ENCODE data around the gene RRP7A.
"Not testable (repeated sequence)": the region's sequence is repeated elsewhere in the genome, so short reads cannot be mapped to it uniquely, and the experiment has no call there.

The RRP7A gene

GRCh38 chr22:42548597-42549330 lies 29.2 kb upstream of the RRP7A start:
- Mint-ChIP-seq H3K4me1 (ENCODE audit: low read depth) (peaks cover 9% of the 10 kb centered on the region), H3K9me3 (no peaks in the 10 kb centered on the region), H3K27me3 (no peaks in the 10 kb centered on the region), H3K4me3 (no peak overlapping the region), H3K27ac (no peak overlapping the region), H3K36me3 (ENCODE audit: low read depth) (no peaks in the 10 kb centered on the region)
- no peak for DNase-seq

DNA sequence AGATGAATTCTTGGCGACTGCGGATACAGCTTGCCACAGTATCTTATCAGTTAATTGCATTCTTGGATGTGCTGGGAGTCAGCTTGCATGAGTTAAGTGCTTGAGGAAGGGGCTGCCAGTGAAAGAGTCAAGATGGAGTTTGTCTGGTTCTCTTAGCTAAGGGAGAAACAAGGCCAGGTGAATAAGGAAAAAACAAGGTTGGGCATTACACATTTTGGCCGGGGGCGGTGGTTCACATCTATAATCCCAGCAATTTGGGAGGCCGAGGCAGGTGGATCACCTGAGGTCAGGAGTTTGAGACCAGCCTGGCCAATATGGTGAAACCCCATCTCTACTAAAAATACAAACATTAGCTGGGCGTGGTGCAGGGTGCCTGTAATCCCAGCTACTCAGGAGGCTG lies 28.5 kb upstream of the RRP7A start:
- H3K4me3 Mint-ChIP-seq; H3K27ac Mint-ChIP-seq; H3K36me3 Mint-ChIP-seq (ENCODE audit: low read depth); H3K9me3 Mint-ChIP-seq; H3K27me3 Mint-ChIP-seq; H3K4me1 Mint-ChIP-seq (ENCODE audit: low read depth); DNase-seq: not testable (repeated sequence)

- no peak for DNase-seq
- no peaks in the 10 kb centered on the region for H3K27me3 Mint-ChIP-seq
- H3K4me3 Mint-ChIP-seq: no peak overlapping the region
- peaks cover 6% of the 10 kb centered on the region for H3K4me1 Mint-ChIP-seq (ENCODE audit: low read depth)
- no peaks in the 10 kb centered on the region for H3K9me3 Mint-ChIP-seq
- H3K27ac Mint-ChIP-seq: no peak overlapping the region
- H3K36me3 Mint-ChIP-seq (ENCODE audit: low read depth): no peaks in the 10 kb centered on the region
Measured at GRCh38 chr22:42547562-42547961, 28.0 kb upstream of the RRP7A start.

DNA sequence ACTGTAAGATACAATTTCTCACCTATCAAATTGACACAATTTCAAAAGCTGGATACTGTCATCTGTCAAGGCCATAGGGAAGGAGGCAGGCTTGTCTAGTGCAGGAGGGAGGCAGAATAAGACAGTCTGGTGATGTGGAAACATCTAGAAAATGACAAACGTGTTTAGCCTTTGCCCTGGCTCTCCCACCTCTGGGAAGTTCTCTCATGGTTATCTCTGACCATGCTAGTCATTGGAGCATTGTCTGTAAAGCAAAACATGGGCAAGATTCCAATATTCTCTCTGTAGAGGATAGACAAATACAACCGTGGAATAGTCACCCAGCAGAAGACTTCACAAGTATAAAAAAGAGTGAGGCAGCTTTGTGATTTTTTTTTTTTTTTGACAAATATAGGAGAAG lies 25.1 kb upstream of the RRP7A start:
- H3K27me3 Mint-ChIP-seq: no peaks in the 10 kb centered on the region
- H3K4me1 Mint-ChIP-seq (ENCODE audit: low read depth): no peaks in the 10 kb centered on the region
- H3K27ac Mint-ChIP-seq: no peak overlapping the region
- H3K4me3 Mint-ChIP-seq: no peak overlapping the region
- H3K9me3 Mint-ChIP-seq: no peaks in the 10 kb centered on the region
- no peak for DNase-seq
- H3K36me3 Mint-ChIP-seq (ENCODE audit: low read depth): no peaks in the 10 kb centered on the region

DNA sequence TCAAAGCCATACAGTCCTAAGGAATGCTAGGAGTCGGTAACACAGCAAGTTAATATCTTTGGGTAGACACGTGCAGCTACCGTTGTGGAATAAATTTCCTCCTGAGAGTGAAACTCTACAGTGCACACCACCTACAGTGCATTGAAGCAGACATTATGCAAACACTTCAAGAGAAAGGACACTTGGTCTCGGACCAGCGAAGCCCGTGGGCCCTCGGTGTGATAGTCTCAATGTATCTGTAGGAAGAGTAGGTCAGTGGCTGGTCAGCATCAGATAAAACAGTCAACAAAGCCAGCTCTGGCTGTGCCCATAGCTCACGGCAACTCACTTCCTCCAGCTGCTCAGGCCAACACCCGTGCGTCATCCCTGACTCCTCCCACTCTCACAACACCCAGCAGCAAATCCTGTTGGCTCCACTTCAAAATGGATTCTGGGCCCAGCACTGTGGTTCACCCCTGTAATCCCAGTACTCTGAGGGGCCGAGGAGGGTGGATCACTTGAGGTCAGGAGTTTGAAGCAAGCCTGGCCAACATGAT lies 19.7 kb upstream of the RRP7A start:
- not testable (repeated sequence) for H3K9me3 Mint-ChIP-seq; H3K27ac Mint-ChIP-seq; H3K27me3 Mint-ChIP-seq; H3K4me3 Mint-ChIP-seq; DNase-seq; H3K36me3 Mint-ChIP-seq (ENCODE audit: low read depth)
- peaks cover 15% of the 10 kb centered on the region for H3K4me1 Mint-ChIP-seq (ENCODE audit: low read depth)

- not testable (repeated sequence) for H3K4me3 Mint-ChIP-seq; H3K36me3 Mint-ChIP-seq (ENCODE audit: low read depth); DNase-seq; H3K27me3 Mint-ChIP-seq; H3K9me3 Mint-ChIP-seq
- peak overlapping the region; percentile 51 for H3K27ac Mint-ChIP-seq
- peaks cover 28% of the 10 kb centered on the region for H3K4me1 Mint-ChIP-seq (ENCODE audit: low read depth)
Measured at GRCh38 chr22:42537199-42537831, 17.7 kb upstream of the RRP7A start.

- H3K27me3 Mint-ChIP-seq; H3K36me3 Mint-ChIP-seq (ENCODE audit: low read depth); H3K4me3 Mint-ChIP-seq; DNase-seq; H3K9me3 Mint-ChIP-seq; H3K27ac Mint-ChIP-seq: not testable (repeated sequence)
- peaks cover 28% of the 10 kb centered on the region for H3K4me1 Mint-ChIP-seq (ENCODE audit: low read depth)
Measured at GRCh38 chr22:42536634-42537033, 17.0 kb upstream of the RRP7A start.

DNA sequence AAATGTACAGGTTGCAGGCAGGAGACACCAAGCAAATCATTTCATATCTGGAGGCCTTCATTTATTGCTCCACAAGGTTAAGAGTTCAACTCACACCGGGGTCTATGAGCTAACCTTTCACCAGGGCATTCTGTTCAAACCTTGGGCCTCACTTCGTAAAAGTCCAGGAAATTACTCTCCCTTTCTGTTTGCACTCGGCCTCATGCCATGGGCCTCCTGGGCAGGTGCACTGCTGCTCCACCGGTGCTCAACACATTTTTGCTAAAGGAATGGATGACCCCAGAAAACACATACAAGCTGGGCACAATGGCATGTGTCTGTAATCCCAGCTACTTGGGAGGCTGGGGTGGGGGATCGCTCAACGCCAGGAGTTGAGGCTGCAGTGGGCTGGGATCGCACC lies 16.6 kb upstream of the RRP7A start:
- H3K27ac Mint-ChIP-seq: no peak overlapping the region
- DNase-seq: no peak
- no peaks in the 10 kb centered on the region for H3K9me3 Mint-ChIP-seq
- H3K4me1 Mint-ChIP-seq (ENCODE audit: low read depth): peaks cover 28% of the 10 kb centered on the region
- H3K27me3 Mint-ChIP-seq: no peaks in the 10 kb centered on the region
- no peak overlapping the region for H3K4me3 Mint-ChIP-seq
- no peaks in the 10 kb centered on the region for H3K36me3 Mint-ChIP-seq (ENCODE audit: low read depth)

DNA sequence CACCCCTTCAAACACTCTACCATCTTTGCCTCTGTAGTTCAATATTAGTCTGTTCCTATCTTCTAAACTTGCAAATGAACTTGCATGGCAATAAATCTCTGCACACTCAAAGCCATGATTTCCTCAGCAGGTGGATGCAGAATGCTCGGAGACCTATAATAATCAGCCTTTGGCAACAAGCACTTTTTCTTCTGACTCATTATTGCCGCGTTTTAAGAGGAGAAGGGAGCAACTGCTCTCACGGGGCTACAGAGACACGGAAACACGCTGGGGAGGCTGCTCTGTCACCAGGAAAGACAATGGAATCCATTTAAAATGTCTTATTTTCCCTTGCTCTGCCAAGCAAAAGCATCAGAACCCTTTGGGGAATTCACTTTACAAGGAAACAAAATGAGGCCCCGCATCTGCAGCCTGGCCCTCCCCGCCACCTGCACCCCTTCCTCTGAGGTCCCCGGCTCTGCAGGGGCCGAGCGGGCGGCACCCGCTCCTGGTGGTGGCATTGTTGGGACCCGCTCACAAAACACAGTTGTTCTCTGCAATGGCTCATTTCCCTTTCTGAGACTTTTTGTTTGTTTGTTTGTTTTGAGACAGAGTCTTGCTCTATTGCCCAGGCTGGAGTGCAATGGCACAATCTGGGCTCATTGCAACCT lies 15.6 kb upstream of the RRP7A start:
- not testable (repeated sequence) for DNase-seq

GRCh38 chr22:42533638-42533977 lies 14.0 kb upstream of the RRP7A start:
- H3K4me3 Mint-ChIP-seq: peak overlapping the region; percentile 69
- no peaks in the 10 kb centered on the region for H3K27me3 Mint-ChIP-seq
- H3K4me1 Mint-ChIP-seq (ENCODE audit: low read depth): peaks cover 25% of the 10 kb centered on the region
- H3K27ac Mint-ChIP-seq: peak overlapping the region; percentile 91
- H3K36me3 Mint-ChIP-seq (ENCODE audit: low read depth): no peaks in the 10 kb centered on the region
- no peaks in the 10 kb centered on the region for H3K9me3 Mint-ChIP-seq
- no peak for DNase-seq

More for the DNA sequence above, 15.6 kb upstream of the RRP7A start:
- peaks cover 28% of the 10 kb centered on the region for H3K4me1 Mint-ChIP-seq (ENCODE audit: low read depth)
- H3K27me3 Mint-ChIP-seq; H3K27ac Mint-ChIP-seq; H3K9me3 Mint-ChIP-seq; H3K36me3 Mint-ChIP-seq (ENCODE audit: low read depth); H3K4me3 Mint-ChIP-seq: not testable (repeated sequence)

GRCh38 chr22:42531401-42532084 lies 11.9 kb upstream of the RRP7A start:
- H3K9me3 Mint-ChIP-seq; H3K27me3 Mint-ChIP-seq; H3K36me3 Mint-ChIP-seq (ENCODE audit: low read depth); DNase-seq; H3K27ac Mint-ChIP-seq; H3K4me3 Mint-ChIP-seq: not testable (repeated sequence)
- H3K4me1 Mint-ChIP-seq (ENCODE audit: low read depth): peaks cover 13% of the 10 kb centered on the region

DNA sequence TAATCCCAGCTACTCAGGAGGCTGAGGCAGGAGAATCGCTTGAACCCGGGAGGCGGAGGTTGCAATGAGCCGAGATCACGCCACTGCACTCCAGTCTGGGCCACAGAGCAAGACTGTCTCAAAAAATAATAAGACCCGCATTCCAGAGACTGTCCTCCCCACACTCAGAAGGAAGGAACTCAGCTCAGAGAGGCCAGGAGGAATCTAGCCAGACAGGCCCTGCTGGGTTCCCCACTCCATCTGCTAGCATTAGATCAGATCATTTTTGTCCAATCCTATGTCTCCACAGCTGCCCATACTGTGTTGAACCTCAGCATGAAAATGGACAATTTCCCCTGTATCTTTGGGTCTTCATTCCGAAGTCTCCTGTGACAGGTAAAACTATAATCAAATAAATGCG lies 9.8 kb upstream of the RRP7A start:
- H3K36me3 Mint-ChIP-seq (ENCODE audit: low read depth); H3K27ac Mint-ChIP-seq; H3K4me3 Mint-ChIP-seq; H3K9me3 Mint-ChIP-seq; DNase-seq; H3K27me3 Mint-ChIP-seq: not testable (repeated sequence)
- H3K4me1 Mint-ChIP-seq (ENCODE audit: low read depth): peaks cover 13% of the 10 kb centered on the region

GRCh38 chr22:42528591-42529307 lies 9.2 kb upstream of the RRP7A start:
- H3K9me3 Mint-ChIP-seq: no peaks in the 10 kb centered on the region
- no peak overlapping the region for H3K27ac Mint-ChIP-seq
- no peaks in the 10 kb centered on the region for H3K36me3 Mint-ChIP-seq (ENCODE audit: low read depth)
- no peak for DNase-seq
- no peaks in the 10 kb centered on the region for H3K27me3 Mint-ChIP-seq
- peaks cover 9% of the 10 kb centered on the region for H3K4me1 Mint-ChIP-seq (ENCODE audit: low read depth)
- H3K4me3 Mint-ChIP-seq: no peak overlapping the region

GRCh38 chr22:42522546-42522945 lies 3.0 kb upstream of the RRP7A start:
- Mint-ChIP-seq H3K27ac (no peak overlapping the region), H3K36me3 (ENCODE audit: low read depth) (peaks cover 12% of the 10 kb centered on the region), H3K4me3 (no peak overlapping the region), H3K4me1 (ENCODE audit: low read depth) (peaks cover 13% of the 10 kb centered on the region), H3K27me3 (no peaks in the 10 kb centered on the region), H3K9me3 (no peaks in the 10 kb centered on the region)
- no peak for DNase-seq

Measured in activated T-cell treated with anti-CD3 and anti-CD28 coated beads, Interleukin-2, amount 50 U/mL, for 24 hours (primary cell).